KG1 (cell line): ENCODE measurements around the gene DHPS.
"Not testable (repeated sequence)": the region's sequence is repeated elsewhere in the genome, so short reads cannot be mapped to it uniquely, and the experiment has no call there.

ENCODE experiments used
- DNase-seq: peaks from one replicate; lab custom pipeline; 2025; lab: John Stamatoyannopoulos, UW

DHPS gene

DNA sequence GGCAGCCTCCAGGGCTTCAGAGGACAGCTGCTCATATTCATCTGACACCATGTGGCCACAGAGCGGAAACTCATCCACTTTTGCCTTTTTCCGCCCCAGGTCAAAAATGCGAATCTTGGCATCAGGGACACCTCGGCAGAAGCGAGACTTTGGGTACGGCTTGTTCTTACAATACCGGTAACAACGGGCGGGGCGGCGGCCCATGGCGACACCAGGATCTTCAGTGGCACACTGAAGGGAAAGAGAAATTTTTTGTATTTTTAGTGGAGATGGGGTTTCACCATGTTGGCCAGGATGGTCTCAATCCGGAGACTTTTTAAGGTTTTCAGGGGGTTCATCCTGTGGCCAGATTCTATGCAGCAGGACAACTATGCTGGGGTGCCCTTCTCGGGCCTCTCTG, 38.0 kb downstream of the DHPS start:
- not testable (repeated sequence) for DNase-seq

DNA sequence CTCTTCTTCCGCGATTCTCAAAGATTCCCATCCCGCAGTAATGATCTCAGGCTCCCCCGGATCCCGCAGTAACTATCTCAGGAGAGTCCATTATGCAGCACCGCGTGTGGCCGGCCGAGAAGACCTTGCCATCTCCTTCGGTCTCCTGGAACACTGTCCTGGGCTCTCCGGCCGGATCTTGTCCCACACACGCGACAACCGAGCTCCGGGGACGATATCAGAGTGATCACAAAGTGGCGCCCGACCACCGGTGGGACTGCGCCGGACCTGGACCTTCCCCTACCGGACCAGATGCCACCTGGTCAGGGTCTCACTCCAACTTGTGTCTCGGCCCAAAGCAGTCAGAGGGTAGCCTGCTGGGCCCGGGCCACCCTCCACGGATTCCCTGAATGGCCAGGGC, 39.2 kb downstream of the DHPS start:
- no peak for DNase-seq

DNA sequence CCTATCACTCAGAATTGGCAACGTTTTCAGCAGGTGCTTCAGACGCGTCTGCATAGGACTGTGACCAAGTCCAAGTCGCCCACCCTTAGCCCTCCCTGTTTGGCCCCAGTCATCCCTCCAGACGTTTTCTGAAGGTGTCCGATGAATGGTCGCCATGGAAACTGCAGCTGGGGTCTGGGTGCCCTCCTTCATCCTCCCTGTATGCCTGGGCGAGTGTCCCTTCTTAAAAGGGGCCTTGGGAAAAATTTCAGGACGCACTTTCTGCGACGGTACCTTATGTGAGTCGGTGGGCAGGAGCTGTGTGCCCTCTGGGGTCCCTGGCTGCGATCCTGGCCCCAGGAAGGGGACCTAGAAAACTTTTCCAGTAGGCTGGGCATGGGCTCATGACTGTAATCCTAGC, 40.2 kb downstream of the DHPS start:
- DNase-seq: no peak

DNA sequence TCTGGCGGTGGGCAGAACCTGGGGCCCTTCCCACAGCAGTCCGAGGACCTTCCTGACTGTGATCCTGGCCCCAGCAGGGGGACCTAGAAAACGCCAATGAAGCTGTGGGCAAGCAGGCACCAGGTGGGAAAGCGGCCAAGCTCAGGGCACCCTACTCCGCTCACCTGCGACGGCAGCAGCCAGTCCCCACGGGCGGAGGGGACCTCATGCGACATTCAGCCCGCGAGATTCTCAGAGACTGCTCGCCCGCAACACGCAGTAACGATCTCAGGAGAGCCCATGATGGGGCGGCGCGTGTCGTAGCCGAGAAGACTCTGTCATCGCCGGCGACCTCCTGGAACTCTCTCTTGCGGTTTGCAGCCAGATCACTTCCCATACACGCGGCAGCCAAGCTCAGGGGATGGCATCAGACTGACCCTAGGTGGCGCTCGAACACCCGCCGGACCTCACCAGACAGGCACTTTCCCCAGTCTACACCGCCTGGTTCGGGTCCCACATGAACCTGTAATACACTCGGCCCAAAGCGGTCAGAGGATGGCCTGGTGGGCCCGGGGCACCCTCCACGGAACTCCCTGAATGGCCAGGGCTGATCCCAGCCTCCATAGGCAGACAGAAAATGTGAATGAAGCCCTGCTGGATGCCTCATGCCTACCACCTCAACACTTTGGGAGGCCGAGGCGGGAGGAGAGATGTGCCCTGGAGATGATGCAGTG, 41.6 kb downstream of the DHPS start:
- DNase-seq: peak; percentile 43

GRCh38 chr19:12638611-12639182, 43.0 kb downstream of the DHPS start:
- DNase-seq: no peak

- no peak for DNase-seq
These were observed 45.0 kb downstream of the DHPS start for GRCh38 chr19:12636631-12637030.

DNA sequence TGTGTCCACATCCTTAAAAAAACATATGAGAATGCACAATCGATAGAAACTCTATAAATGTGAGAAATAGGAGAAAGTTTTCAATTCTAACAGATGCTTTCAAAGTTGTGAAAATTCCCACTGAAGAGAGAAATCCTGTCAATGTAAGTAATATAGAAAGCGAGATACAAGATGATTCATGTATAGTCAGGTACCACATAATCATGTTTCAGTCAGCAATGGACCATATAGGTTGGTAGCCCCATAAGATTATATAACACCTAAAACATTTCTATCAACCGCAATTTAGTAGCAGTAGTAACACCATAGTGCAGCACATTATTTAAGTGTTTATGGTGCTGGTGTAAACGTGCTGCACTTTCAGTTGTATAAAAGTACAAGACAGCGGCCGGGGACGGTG, 52.5 kb downstream of the DHPS start:
- DNase-seq: no peak

- no peak for DNase-seq
These were observed 53.3 kb downstream of the DHPS start for GRCh38 chr19:12628040-12629022.

- no peak for DNase-seq
These were observed 54.7 kb downstream of the DHPS start for GRCh38 chr19:12626958-12627357.
